Suprapubic skin (tissue), 4 donors: ENCODE measurements around the gene UBE2R2. TPM values are rescaled to one million over a fixed set of nuclear protein-coding genes. Genes with fewer than 3 reads are reported as not detected.
"Not testable (repeated sequence)": the region's sequence is repeated elsewhere in the genome, so short reads cannot be mapped to it uniquely, and the experiment has no call there.

Experiments used
- DNase-seq, 2 donors: peaks; one replicate each; pipeline ENCODE4 v3.0.0-alpha.2; 2019; ENCODE audit warnings: low spot score in 2 of 2
- H3K27ac ChIP-seq: fragments of 200-600 bp; sonication (generic); one replicate; pipeline ENCODE4 v1.5.1; 2019
- H3K27me3 ChIP-seq: fragments of 200-600 bp; sonication (generic); one replicate; pipeline ENCODE4 v1.5.1; 2019
- H3K36me3 ChIP-seq: fragments of 200-600 bp; sonication (generic); one replicate; pipeline ENCODE4 v1.5.1; 2019
- H3K4me1 ChIP-seq: fragments of 200-600 bp; sonication (generic); one replicate; pipeline ENCODE4 v1.5.1; 2019
- H3K4me3 ChIP-seq: fragments of 200-600 bp; sonication (generic); one replicate; pipeline ENCODE4 v1.5.1; 2019; ENCODE audit warnings: mild to moderate bottlenecking
- H3K9me3 ChIP-seq: fragments of 200-600 bp; sonication (generic); one replicate; pipeline ENCODE4 v1.5.1; 2019
- CTCF ChIP-seq, 2 donors: fragments of 200-600 bp in 1 of 2; fragments of 450-650 bp in 1 of 2; sonication (generic) in 1 of 2; IDR thresholded peaks; one replicate each; pipeline ENCODE4 v1.5.1; 2016 to 2019; ENCODE audit warnings: antibody characterized with exemption in 2 of 2, mild to moderate bottlenecking in 1 of 2, moderate library complexity in 1 of 2
- EP300 ChIP-seq: sonication (generic); formaldehyde crosslinking; IDR thresholded peaks from one replicate; pipeline ENCODE4 v1.6.1; 2017; ENCODE audit warnings: antibody characterized with exemption
- POLR2A ChIP-seq, 2 donors: fragments of 450-650 bp; IDR thresholded peaks; one replicate each; pipeline ENCODE4 v1.6.1; 2017; ENCODE audit warnings: antibody characterized with exemption in 2 of 2, mild to moderate bottlenecking in 2 of 2, moderate library complexity in 2 of 2
- POLR2AphosphoS5 ChIP-seq, 3 donors: sonication (generic); formaldehyde crosslinking; IDR thresholded peaks; one replicate each; pipeline ENCODE4 v1.6.1; 2017; ENCODE audit warnings: antibody characterized with exemption in 3 of 3
- WGBS: methylation state at CpG from one replicate; pipeline ENCODE4 v1.1.5; 2018; 5-methylcytosine and 5-hydroxymethylcytosine counted together
- total RNA-seq, 4 donors: library from RNA; depleted of rRNA; stranded (reverse); fragments of >200 nt; gene quantifications; one replicate each; pipeline ENCODE4 v1.1.0, GENCODE V29; 2016

The UBE2R2 gene
- total RNA-seq, 4 donors from 2014 or later = 29.2 to 36.4 (median 33.5) TPM

GRCh38 chr9:33860200-33860871 is 43.4 kb downstream of the UBE2R2 start:
- 100% methylated on average over 1 of the region's 1 CpG for WGBS
- H3K27me3 ChIP-seq = no peaks in the 10 kb centered on the region

GRCh38 chr9:33861917-33862453 is 45.0 kb downstream of the UBE2R2 start:
- Histone ChIP-seq H3K27ac (no peak overlapping the region), H3K9me3 (no peaks in the 10 kb centered on the region), H3K36me3 (no peaks in the 10 kb centered on the region), H3K4me1 (peaks cover 4% of the 10 kb centered on the region), H3K4me3 (no peak overlapping the region), H3K27me3 (no peaks in the 10 kb centered on the region)
- no peak for TF ChIP-seq POLR2AphosphoS5 (IDR thresholded peaks at IDR 0.05)
- TF ChIP-seq EP300 = no peak
- no peak for TF ChIP-seq CTCF (IDR thresholded peaks at IDR 0.05)
- no peak for DNase-seq
- WGBS = 62% methylated on average over 10 of the region's 10 CpGs

More at GRCh38 chr9:33860200-33860871, 43.4 kb downstream of the UBE2R2 start:
- Histone ChIP-seq H3K9me3 (no peaks in the 10 kb centered on the region), H3K4me1 (peaks cover 4% of the 10 kb centered on the region), H3K4me3 (no peak overlapping the region), H3K36me3 (no peaks in the 10 kb centered on the region), H3K27ac (no peak overlapping the region)
- TF ChIP-seq CTCF (IDR thresholded peaks at IDR 0.05) (no peak), POLR2AphosphoS5 (IDR thresholded peaks at IDR 0.05) (no peak), EP300 (no peak), POLR2A (IDR thresholded peaks at IDR 0.05) (no peak)
- DNase-seq = no peak

- H3K4me3 ChIP-seq, H3K36me3 ChIP-seq, H3K27me3 ChIP-seq, DNase-seq, H3K9me3 ChIP-seq, H3K27ac ChIP-seq: not testable (repeated sequence)
- 91% methylated on average over 8 of the region's 8 CpGs for WGBS
- H3K4me1 ChIP-seq = peaks cover 13% of the 10 kb centered on the region
Measured at GRCh38 chr9:33863027-33863426, 46.1 kb downstream of the UBE2R2 start.

- peak overlapping the region; percentile 57 for H3K27ac ChIP-seq
- 48% methylated on average over 11 of the region's 11 CpGs for WGBS
- H3K9me3 ChIP-seq = no peaks in the 10 kb centered on the region
- no peaks in the 10 kb centered on the region for H3K27me3 ChIP-seq
- peak; percentile 77 to 83 for DNase-seq
- TF ChIP-seq CTCF (IDR thresholded peaks at IDR 0.05) = no peak
- TF ChIP-seq EP300 = no peak
- H3K4me1 ChIP-seq = peaks cover 32% of the 10 kb centered on the region
- no peaks in the 10 kb centered on the region for H3K36me3 ChIP-seq
- H3K4me3 ChIP-seq = no peak overlapping the region
Measured at GRCh38 chr9:33867747-33868439, 50.9 kb downstream of the UBE2R2 start.

- no peak for DNase-seq
- Histone ChIP-seq H3K4me3 (no peak overlapping the region), H3K4me1 (peaks cover 32% of the 10 kb centered on the region), H3K27me3 (no peaks in the 10 kb centered on the region), H3K27ac (peak overlapping the region; percentile 25), H3K36me3 (no peaks in the 10 kb centered on the region), H3K9me3 (no peaks in the 10 kb centered on the region)
- WGBS = 18% methylated on average over 3 of the region's 3 CpGs
- TF ChIP-seq CTCF (IDR thresholded peaks at IDR 0.05) (no peak), EP300 (no peak), POLR2AphosphoS5 (IDR thresholded peaks at IDR 0.05) (no peak), POLR2A (IDR thresholded peaks at IDR 0.05) (no peak)
Measured at GRCh38 chr9:33868440-33868973, 51.5 kb downstream of the UBE2R2 start.

- H3K9me3 ChIP-seq, H3K27me3 ChIP-seq, DNase-seq, H3K4me3 ChIP-seq, H3K36me3 ChIP-seq: not testable (repeated sequence)
- WGBS = 97% methylated on average over 4 of the region's 4 CpGs
- Histone ChIP-seq H3K4me1 (peaks cover 32% of the 10 kb centered on the region), H3K27ac (peak overlapping the region; percentile 25)
Measured at GRCh38 chr9:33869243-33869642, 52.3 kb downstream of the UBE2R2 start.
